Cardiac muscle cell (in vitro differentiated cells and primary cell): ENCODE data around the gene PLEKHM2. TPM values are rescaled to one million over a fixed set of nuclear protein-coding genes. Genes with fewer than 3 reads are reported as not detected.

ENCODE experiments used
- DNase-seq, 2 donors: peaks; one replicate each; pipeline versions ENCODE4 v3.0.0 to v3.0.0-alpha.2; 2010 to 2017; ENCODE audit warnings: low read depth in 1 of 2, low spot score in 1 of 2
- H3K27ac ChIP-seq: fragments of 200-600 bp; sonication (generic); 2 replicates; pipeline ENCODE4 v1.5.1; 2016
- H3K27me3 ChIP-seq: fragments of 200-600 bp; sonication (generic); 2 replicates; pipeline ENCODE4 v1.6.0; 2016; ENCODE audit warnings: control low read depth
- H3K36me3 ChIP-seq: fragments of 200-600 bp; sonication (generic); 2 replicates; pipeline ENCODE4 v1.5.1; 2016; ENCODE audit warnings: control low read depth
- H3K4me1 ChIP-seq: fragments of 200-600 bp; sonication (generic); 2 replicates; pipeline ENCODE4 v1.8.1; 2017; ENCODE audit warnings: low read depth, mild to moderate bottlenecking, mixed run types
- H3K4me3 ChIP-seq: fragments of 200-600 bp; sonication (generic); 2 replicates; pipeline ENCODE4 v1.5.1; 2016; ENCODE audit warnings: mild to moderate bottlenecking
- H3K9me3 ChIP-seq: fragments of 200-600 bp; sonication (generic); 2 replicates; pipeline ENCODE4 v1.5.1; 2017; ENCODE audit warnings: low read depth, mild to moderate bottlenecking, control low read depth
- CTCF ChIP-seq: IDR thresholded peaks from 2 replicates; pipeline ENCODE4 v1.5.1; 2012; ENCODE audit warnings: low read depth, mild to moderate bottlenecking, low read length
- polyA plus RNA-seq: library from polyadenylated mRNA; unstranded; fragments of >200 nt; fragmentation: Nextera tagmentation; extraction: Ambion mirVana; gene quantifications from 2 replicates; pipeline ENCODE4 v1.2.1, GENCODE V29; 2016
- total RNA-seq: library from RNA; depleted of rRNA; stranded (reverse); fragments of >200 nt; gene quantifications from 2 replicates; pipeline ENCODE4 v1.2.3, GENCODE V29; 2016

The PLEKHM2 gene
- total and polyA plus RNA-seq, 2 experiments from 2014 or later: 56.8 to 99.8 TPM

- no peaks in the 10 kb centered on the region for H3K4me1 ChIP-seq
- no peak for DNase-seq
- peaks cover 6% of the 10 kb centered on the region for H3K36me3 ChIP-seq
Measured at GRCh38 chr1:15738416-15739113, 54.4 kb downstream of the PLEKHM2 start.

GRCh38 chr1:15739259-15739658, 55.1 kb downstream of the PLEKHM2 start:
- no peak overlapping the region for H3K4me3 ChIP-seq
- TF ChIP-seq CTCF: no peak
- no peaks in the 10 kb centered on the region for H3K36me3 ChIP-seq
- H3K4me1 ChIP-seq: no peaks in the 10 kb centered on the region
- no peaks in the 10 kb centered on the region for H3K9me3 ChIP-seq
- H3K27me3 ChIP-seq: no peaks in the 10 kb centered on the region
- peak overlapping the region; percentile 34 for H3K27ac ChIP-seq
- no peak for DNase-seq

More at GRCh38 chr1:15738416-15739113, 54.4 kb downstream of the PLEKHM2 start:
- no peak overlapping the region for H3K4me3 ChIP-seq
- TF ChIP-seq CTCF: no peak
- H3K9me3 ChIP-seq: no peaks in the 10 kb centered on the region
- no peaks in the 10 kb centered on the region for H3K27me3 ChIP-seq
- no peak overlapping the region for H3K27ac ChIP-seq

- DNase-seq: no peak
- no peaks in the 10 kb centered on the region for H3K4me1 ChIP-seq
- H3K9me3 ChIP-seq: no peaks in the 10 kb centered on the region
- H3K36me3 ChIP-seq: no peaks in the 10 kb centered on the region
- TF ChIP-seq CTCF: peak; percentile 17
- H3K27ac ChIP-seq: no peak overlapping the region
- H3K4me3 ChIP-seq: no peak overlapping the region
- no peaks in the 10 kb centered on the region for H3K27me3 ChIP-seq
Measured at GRCh38 chr1:15739745-15740144, 55.6 kb downstream of the PLEKHM2 start.

- H3K27me3 ChIP-seq: no peaks in the 10 kb centered on the region
- peak; percentile 80 to 88 for DNase-seq
- H3K4me3 ChIP-seq: no peak overlapping the region
- H3K27ac ChIP-seq: no peak overlapping the region
- TF ChIP-seq CTCF: peak; percentile 83
- H3K36me3 ChIP-seq: no peaks in the 10 kb centered on the region
- H3K4me1 ChIP-seq: no peaks in the 10 kb centered on the region
- no peaks in the 10 kb centered on the region for H3K9me3 ChIP-seq
Measured at GRCh38 chr1:15740924-15741850, 57.1 kb downstream of the PLEKHM2 start.

GRCh38 chr1:15742339-15742801, 58.2 kb downstream of the PLEKHM2 start, which contains the start of gene TMEM82:
TSS of gene TMEM82 (plus strand) at chr1:15742499. CDS start at chr1:15742560, 61 bp downstream.
- Histone ChIP-seq H3K9me3 (no peaks in the 10 kb centered on the region), H3K36me3 (no peaks in the 10 kb centered on the region), H3K27me3 (no peaks in the 10 kb centered on the region), H3K4me3 (no peak within 1 kb of the TSS), H3K4me1 (peaks cover 7% of the 10 kb centered on the region), H3K27ac (no peak within 1 kb of the TSS)
- no peak for DNase-seq
- TF ChIP-seq CTCF: no peak
